Measurements from ENCODE around the gene ARSI.

The ARSI gene

DNA sequence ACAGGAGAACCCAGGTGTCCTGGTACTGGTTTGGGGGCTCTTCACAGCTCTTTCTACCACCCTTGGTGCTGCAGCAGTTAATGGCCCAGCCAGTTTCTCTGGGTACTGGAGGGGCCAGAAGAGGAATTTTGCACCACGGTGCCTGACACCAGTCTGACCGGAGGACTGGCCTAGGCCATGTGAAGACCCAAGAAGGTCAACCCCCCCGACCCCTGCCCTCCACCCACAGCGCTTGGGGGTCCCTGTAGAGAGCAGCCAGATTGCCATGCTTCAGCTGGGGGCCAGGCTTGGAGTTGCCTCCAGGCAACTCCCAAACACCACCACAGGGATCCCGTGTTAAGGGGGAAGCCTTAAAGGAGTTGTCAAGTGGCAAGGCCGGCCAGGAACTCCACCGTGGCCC is 6.2 kb downstream of the ARSI start:
- ChIA-PET CTCF (no interaction called here), POLR2A (no interaction called here)
- DNase-seq (ENCODE audit: extremely low spot score) = no peak
- TF ChIP-seq SUZ12 (IDR thresholded peaks at IDR 0.05) (no peak), TARDBP (IDR thresholded peaks at IDR 0.05) (no peak), L3MBTL2 (conservative IDR thresholded peaks at IDR 0.05) (no peak), SP1 (IDR thresholded peaks at IDR 0.05) (no peak), HDGF (IDR thresholded peaks at IDR 0.05; ENCODE audit: borderline replicate concordance) (no peak), CTBP1 (IDR thresholded peaks at IDR 0.05; ENCODE audit: borderline replicate concordance) (no peak), BHLHE40 (IDR thresholded peaks at IDR 0.05; ENCODE audit: borderline replicate concordance) (no peak), FOXK2 (IDR thresholded peaks at IDR 0.05) (no peak)
- TF ChIP-seq, protein P1, sequence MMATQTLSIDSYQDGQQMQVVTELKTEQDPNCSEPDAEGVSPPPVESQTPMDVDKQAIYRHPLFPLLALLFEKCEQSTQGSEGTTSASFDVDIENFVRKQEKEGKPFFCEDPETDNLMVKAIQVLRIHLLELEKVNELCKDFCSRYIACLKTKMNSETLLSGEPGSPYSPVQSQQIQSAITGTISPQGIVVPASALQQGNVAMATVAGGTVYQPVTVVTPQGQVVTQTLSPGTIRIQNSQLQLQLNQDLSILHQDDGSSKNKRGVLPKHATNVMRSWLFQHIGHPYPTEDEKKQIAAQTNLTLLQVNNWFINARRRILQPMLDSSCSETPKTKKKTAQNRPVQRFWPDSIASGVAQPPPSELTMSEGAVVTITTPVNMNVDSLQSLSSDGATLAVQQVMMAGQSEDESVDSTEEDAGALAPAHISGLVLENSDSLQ (IDR thresholded peaks at IDR 0.05) = no peak

DNA sequence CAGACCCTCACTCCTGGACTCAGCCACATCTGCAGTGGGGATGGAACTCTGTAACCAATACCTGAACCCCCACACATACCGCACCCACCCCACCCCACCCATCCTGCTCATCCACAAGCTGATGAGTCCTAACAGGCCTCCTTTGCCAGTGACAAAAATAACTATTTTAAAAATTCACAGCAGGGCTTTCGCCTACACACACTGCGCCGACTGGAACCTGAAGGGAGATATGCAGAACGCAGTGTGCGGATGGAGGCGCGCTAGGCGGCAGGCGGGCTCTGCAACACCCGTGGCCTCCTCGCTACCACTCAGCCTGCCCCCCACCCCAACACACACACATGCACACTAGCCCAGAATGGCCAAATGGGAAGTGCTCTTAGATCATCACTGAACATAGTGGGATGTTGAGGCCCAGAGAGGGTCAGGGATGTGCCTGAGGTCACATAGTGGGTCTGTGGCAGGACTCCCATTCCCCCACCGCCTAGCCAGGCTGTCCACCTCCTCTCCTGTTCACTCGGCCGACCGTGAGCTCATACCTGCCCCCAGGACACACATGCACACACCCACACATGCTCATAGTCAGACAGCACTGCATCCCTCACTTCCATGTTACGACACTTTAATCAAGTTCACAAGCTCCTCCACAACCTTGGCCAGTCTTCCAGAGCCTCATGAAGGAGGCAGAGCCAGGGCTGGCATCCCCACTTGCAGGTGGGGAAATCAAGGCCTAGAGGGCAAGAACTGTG is 6.8 kb downstream of the ARSI start:
- ChIA-PET CTCF (interaction anchor here (1.1 kb wide), 1 partner anchor 10 kb away, joined by 3 read pairs; no protein-coding TSS in a partner anchor), POLR2A (no interaction called here)
- DNase-seq (ENCODE audit: extremely low spot score) = no peak
- TF ChIP-seq ELF4 (IDR thresholded peaks at IDR 0.05) = no peak
- TF ChIP-seq ARNT (IDR thresholded peaks at IDR 0.05) = no peak
- TF ChIP-seq FOXA1 (IDR thresholded peaks at IDR 0.05) = no peak

DNA sequence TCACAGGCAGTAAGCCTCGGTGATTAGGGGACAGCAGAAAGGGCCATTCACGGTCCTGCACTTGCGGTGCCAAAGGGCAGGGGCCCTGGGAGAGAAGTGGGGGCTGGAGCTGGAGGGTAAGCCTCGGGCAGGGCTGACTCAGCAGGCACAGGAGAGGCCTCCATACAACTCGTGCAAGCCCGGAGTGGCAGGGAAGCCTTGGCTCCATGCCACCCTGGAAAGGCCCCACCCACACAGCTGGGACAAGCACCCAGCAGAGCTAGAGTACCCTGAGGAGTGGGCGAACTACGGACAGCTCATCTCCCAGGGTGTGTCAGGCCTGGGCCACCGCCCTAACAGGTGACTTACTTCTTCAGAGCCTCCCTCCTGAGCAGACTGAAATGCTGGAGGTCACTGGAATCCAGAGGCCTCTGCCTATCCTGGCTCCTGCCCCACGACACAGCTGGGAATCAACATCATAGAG is 7.5 kb downstream of the ARSI start:
- ChIA-PET POLR2A (no interaction called here), CTCF (interaction anchor here (1.1 kb wide), 1 partner anchor 11 kb away, joined by 3 read pairs; no protein-coding TSS in a partner anchor)
- no peak for TF ChIP-seq SUZ12 (IDR thresholded peaks at IDR 0.05)
- no peak for TF ChIP-seq ELF4 (IDR thresholded peaks at IDR 0.05)
- DNase-seq (ENCODE audit: extremely low spot score) = no peak

DNA sequence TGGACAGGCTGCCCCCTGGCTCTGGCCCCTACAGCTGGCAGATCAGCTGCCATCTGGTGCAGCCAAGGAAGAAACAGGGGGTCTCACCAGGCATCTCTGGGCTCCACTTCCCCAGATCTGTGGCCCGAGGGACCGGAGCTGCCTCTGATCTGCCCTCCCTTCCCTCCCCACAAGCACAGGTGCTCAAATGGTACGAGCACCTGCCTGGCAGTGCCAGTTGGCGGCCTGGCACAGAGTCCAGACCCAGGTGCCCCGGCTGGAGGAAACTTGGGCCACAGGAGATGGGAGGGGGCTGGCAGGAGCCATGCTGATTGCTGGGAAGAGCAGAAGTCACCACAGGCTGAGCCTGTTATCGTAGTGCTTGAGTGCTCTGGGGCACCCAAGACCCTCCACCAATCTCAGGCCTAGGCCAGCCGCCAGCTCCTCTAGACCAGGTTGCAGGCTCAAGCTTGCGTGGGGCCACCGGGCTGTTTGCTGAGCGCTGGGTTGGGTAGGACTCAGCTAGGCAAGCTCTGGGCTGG is 8.1 kb downstream of the ARSI start:
- POLR2A ChIA-PET = no interaction called here
- DNase-seq (ENCODE audit: extremely low spot score) = no peak
- no peak for TF ChIP-seq FOXM1 (IDR thresholded peaks at IDR 0.05; ENCODE audit: borderline replicate concordance)
- no peak for TF ChIP-seq FOXK2 (IDR thresholded peaks at IDR 0.05)
- no peak for TF ChIP-seq ARNT (IDR thresholded peaks at IDR 0.05)
- no peak for TF ChIP-seq CTBP1 (IDR thresholded peaks at IDR 0.05; ENCODE audit: borderline replicate concordance)
- no peak for TF ChIP-seq FOXA1 (IDR thresholded peaks at IDR 0.05)
- no peak for TF ChIP-seq TARDBP (IDR thresholded peaks at IDR 0.05)
- TF ChIP-seq ELF4 (IDR thresholded peaks at IDR 0.05) = no peak
- no peak for TF ChIP-seq ZNF384 (IDR thresholded peaks at IDR 0.05)
- CTCF ChIA-PET = interaction anchor here (1.1 kb wide), 1 partner anchor 12 kb away, joined by 3 read pairs; no protein-coding TSS in a partner anchor

DNA sequence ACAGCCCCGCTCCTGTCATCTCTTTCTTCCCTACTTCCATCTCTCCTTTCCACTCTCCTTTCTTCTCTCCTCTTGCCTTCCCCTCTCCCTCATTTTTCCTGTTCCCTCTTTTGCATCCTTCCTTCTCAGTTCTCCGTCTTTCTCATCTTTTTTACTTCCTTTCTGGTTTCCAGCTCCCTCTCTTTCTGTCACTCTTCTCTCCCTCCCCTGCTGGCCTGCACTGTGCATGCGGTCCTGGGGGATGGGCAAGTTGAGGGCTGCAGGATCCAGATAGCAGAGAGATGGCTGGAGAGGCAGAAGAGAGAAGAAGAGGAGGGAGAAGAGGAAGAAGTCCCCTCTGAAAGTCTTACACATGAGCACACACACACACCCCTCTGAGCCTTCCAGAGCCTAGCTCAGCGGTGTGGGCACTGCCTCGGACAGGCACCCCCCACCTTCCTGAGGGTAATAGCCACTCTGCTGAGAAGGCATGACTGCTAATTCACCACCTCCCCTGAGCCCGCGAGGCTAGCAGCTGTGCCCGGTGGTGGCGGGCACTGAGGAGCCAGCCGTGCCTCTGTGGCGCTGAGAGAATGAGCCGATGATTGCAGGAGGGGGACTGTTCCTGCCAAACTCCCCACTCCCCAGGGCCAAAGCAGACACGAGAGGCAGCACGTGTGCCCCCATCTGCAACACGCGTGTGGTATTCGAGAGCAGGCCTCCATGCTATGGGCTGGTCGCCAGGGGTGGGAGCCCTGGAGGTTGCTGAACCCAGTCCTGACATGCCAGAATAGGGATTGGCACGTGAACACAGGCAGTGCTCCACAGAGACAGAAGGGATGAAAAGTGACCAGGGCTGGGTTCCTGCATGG is 9.4 kb downstream of the ARSI start:
- DNase-seq (ENCODE audit: extremely low spot score) = no peak
- POLR2A ChIA-PET = no interaction called here
- TF ChIP-seq FOXA1 (IDR thresholded peaks at IDR 0.05) = no peak
- TF ChIP-seq HDGF (IDR thresholded peaks at IDR 0.05; ENCODE audit: borderline replicate concordance) = no peak
- TF ChIP-seq BHLHE40 (IDR thresholded peaks at IDR 0.05; ENCODE audit: borderline replicate concordance) = no peak
- TF ChIP-seq NFRKB (IDR thresholded peaks at IDR 0.05) = no peak
- TF ChIP-seq L3MBTL2 (conservative IDR thresholded peaks at IDR 0.05) = no peak
- TF ChIP-seq CTBP1 (IDR thresholded peaks at IDR 0.05; ENCODE audit: borderline replicate concordance) = no peak
- TF ChIP-seq ZNF384 (IDR thresholded peaks at IDR 0.05) = no peak
- TF ChIP-seq SP1 (IDR thresholded peaks at IDR 0.05) = no peak
- CTCF ChIA-PET = no interaction called here

DNA sequence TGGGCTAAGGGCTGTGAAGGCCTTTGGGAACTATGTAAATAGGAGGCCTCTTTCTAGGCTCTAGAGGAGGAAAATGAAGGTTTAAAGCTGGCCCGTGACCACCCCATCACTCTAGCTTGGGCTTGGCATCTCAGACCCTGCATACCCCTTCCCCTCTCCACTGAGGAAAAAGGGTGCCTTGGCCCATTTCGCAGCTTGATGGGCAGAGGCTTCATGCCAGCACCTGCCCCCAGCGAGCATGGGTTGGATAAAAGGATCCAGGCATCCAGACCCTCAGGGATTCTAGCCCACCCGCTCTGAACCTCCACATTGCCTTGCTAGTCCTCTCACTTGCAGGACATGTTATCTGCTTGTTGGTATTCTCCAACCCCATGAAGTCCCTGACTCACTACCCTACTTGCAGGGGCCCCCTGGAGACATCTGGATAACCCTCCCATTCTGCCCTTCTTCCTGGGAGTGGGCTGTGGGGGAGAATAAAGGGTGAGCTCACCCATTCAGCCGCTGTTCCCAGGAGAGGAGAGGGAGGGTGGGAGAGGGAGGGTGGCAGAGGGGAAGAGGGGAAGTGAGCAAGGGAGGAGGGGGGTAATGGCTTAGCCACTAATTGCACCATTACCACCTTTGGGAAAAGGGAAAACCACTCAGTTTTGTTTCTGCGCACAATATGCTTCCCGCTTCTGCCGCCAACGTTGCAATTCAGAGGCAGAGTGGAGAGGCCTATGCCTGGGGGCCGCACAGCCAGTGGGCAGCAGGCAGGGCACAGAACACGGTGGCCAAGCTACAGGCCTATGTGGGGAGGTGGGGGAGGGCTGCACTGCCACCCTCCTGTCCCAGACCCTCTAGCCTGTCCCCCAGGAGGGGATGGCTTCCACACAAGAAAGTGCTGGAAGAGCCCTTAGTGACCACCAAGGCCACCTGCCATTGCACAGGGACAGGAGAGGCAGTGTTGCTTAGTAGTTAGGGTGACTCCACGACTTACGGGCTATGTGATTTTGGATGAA is 11.0 kb downstream of the ARSI start:
- CTCF ChIA-PET = interaction anchor here (1.6 kb wide), 1 partner anchor 60 kb away, joined by 5 read pairs; no protein-coding TSS in a partner anchor
- POLR2A ChIA-PET = no interaction called here
- no peak for TF ChIP-seq ELF4 (IDR thresholded peaks at IDR 0.05)
- no peak for TF ChIP-seq BHLHE40 (IDR thresholded peaks at IDR 0.05; ENCODE audit: borderline replicate concordance)
- TF ChIP-seq HDGF (IDR thresholded peaks at IDR 0.05; ENCODE audit: borderline replicate concordance) = no peak
- TF ChIP-seq FOXA1 (IDR thresholded peaks at IDR 0.05) = no peak
- TF ChIP-seq FOXM1 (IDR thresholded peaks at IDR 0.05; ENCODE audit: borderline replicate concordance) = no peak
- TF ChIP-seq, protein P1 (IDR thresholded peaks at IDR 0.05) = no peak
- DNase-seq (ENCODE audit: extremely low spot score) = no peak
